GM18861 (cell line): Measurements from ENCODE around the gene OR52I2.
A peak's percentile ranks its signal among the peaks of the same experiment; 100 is the strongest.

Experiments used
- ATAC-seq: cut with Tn5 transposase; IDR thresholded peaks from one replicate; pipeline ENCODE4 v1.9.1; 2021; ENCODE audit not compliant: unreplicated experiment

The OR52I2 gene

GRCh38 chr11:4581443-4581842, at the start of gene OR52I2:
Gene OR52I2, plus strand, starts transcription at chr11:4581743.
- no peak for ATAC-seq

- ATAC-seq, result peak; percentile 77
These were observed 41.8 kb upstream of the OR52I2 start for GRCh38 chr11:4539603-4540219.

GRCh38 chr11:4541071-4541470, 40.5 kb upstream of the OR52I2 start:
- no peak for ATAC-seq

- no peak for ATAC-seq
These were observed 38.0 kb upstream of the OR52I2 start for GRCh38 chr11:4543561-4543960.

- ATAC-seq, result no peak
These were observed 36.7 kb upstream of the OR52I2 start, which contains the start of gene OR52M1 for GRCh38 chr11:4544891-4545290. Gene OR52M1, plus strand, starts transcription at chr11:4545191. Its CDS starts 0 bp downstream, at chr11:4545191.

- no peak for ATAC-seq
These were observed 34.7 kb upstream of the OR52I2 start for GRCh38 chr11:4546878-4547277.

- no peak for ATAC-seq
These were observed 34.1 kb upstream of the OR52I2 start for GRCh38 chr11:4547416-4547815.

- no peak for ATAC-seq
These were observed 30.1 kb upstream of the OR52I2 start for GRCh38 chr11:4551346-4551979.

- no peak for ATAC-seq
These were observed 21.8 kb upstream of the OR52I2 start for GRCh38 chr11:4559527-4560440.

GRCh38 chr11:4560467-4560866, 21.1 kb upstream of the OR52I2 start:
- ATAC-seq, result no peak

GRCh38 chr11:4565371-4565770, 16.2 kb upstream of the OR52I2 start:
- ATAC-seq, result no peak

- ATAC-seq, result no peak
These were observed 12.5 kb upstream of the OR52I2 start for GRCh38 chr11:4569075-4569474.

GRCh38 chr11:4576880-4577279, 4.7 kb upstream of the OR52I2 start:
- no peak for ATAC-seq

GRCh38 chr11:4577761-4578160, 3.8 kb upstream of the OR52I2 start:
- no peak for ATAC-seq

GRCh38 chr11:4578624-4579023, 2.9 kb upstream of the OR52I2 start:
- ATAC-seq, result no peak

- no peak for ATAC-seq
These were observed 1.4 kb upstream of the OR52I2 start for GRCh38 chr11:4580124-4580523.

GRCh38 chr11:4589017-4589416, 7.5 kb downstream of the OR52I2 start:
- ATAC-seq, result no peak

GRCh38 chr11:4593739-4594138, 12.2 kb downstream of the OR52I2 start, which contains the start of gene OR52I1:
Gene OR52I1, plus strand, starts transcription at chr11:4594039. Its CDS starts 0 bp downstream, at chr11:4594039.
- ATAC-seq, result no peak

GRCh38 chr11:4605057-4605456, 23.5 kb downstream of the OR52I2 start:
- no peak for ATAC-seq

GRCh38 chr11:4606231-4607015, 24.9 kb downstream of the OR52I2 start:
- ATAC-seq, result no peak

GRCh38 chr11:4607096-4607495, 25.6 kb downstream of the OR52I2 start:
- ATAC-seq, result no peak
